HG02870 (cell line): Measurements from ENCODE around the gene KIF22.
"Not testable (repeated sequence)": the region's sequence is repeated elsewhere in the genome, so short reads cannot be mapped to it uniquely, and the experiment has no call there.

Experiments used
- ATAC-seq: cut with Tn5 transposase; IDR thresholded peaks from one replicate; pipeline ENCODE4 v1.9.1; 2021; ENCODE audit warnings: mild to moderate bottlenecking, moderate library complexity; ENCODE audit not compliant: unreplicated experiment

Gene KIF22

GRCh38 chr16:29765167-29766032, 25.2 kb upstream of the KIF22 start:
- ATAC-seq: no peak

GRCh38 chr16:29766571-29766970, 24.0 kb upstream of the KIF22 start:
- ATAC-seq: no peak

- ATAC-seq: no peak
These were observed 23.5 kb upstream of the KIF22 start for GRCh38 chr16:29767062-29767461.

- no peak for ATAC-seq
These were observed 21.0 kb upstream of the KIF22 start for GRCh38 chr16:29769507-29769906.

GRCh38 chr16:29770250-29770929, 20.2 kb upstream of the KIF22 start:
- ATAC-seq: no peak

- not testable (repeated sequence) for ATAC-seq
These were observed 18.2 kb upstream of the KIF22 start for GRCh38 chr16:29772330-29772729.

GRCh38 chr16:29774730-29775129, 15.8 kb upstream of the KIF22 start:
- no peak for ATAC-seq

- no peak for ATAC-seq
These were observed 14.7 kb upstream of the KIF22 start for GRCh38 chr16:29775742-29776408.

- ATAC-seq: no peak
These were observed 12.8 kb upstream of the KIF22 start, which contains the start of gene ZG16 for GRCh38 chr16:29777576-29778350. ZG16 (plus strand) TSS chr16:29778256; CDS start chr16:29779267, 1,011 bp downstream.

- no peak for ATAC-seq
These were observed 11.1 kb upstream of the KIF22 start for GRCh38 chr16:29779474-29779873.

- ATAC-seq: not testable (repeated sequence)
These were observed 7.2 kb upstream of the KIF22 start for GRCh38 chr16:29783094-29783953.

- no peak for ATAC-seq
These were observed 6.4 kb upstream of the KIF22 start for GRCh38 chr16:29784157-29784556.

GRCh38 chr16:29784901-29785500, 5.5 kb upstream of the KIF22 start:
- ATAC-seq: no peak

GRCh38 chr16:29787155-29787554, 3.4 kb upstream of the KIF22 start:
- not testable (repeated sequence) for ATAC-seq

GRCh38 chr16:29789775-29790182, 772 bp upstream of the KIF22 start:
- no peak for ATAC-seq

GRCh38 chr16:29790949-29791844, 646 bp downstream of the KIF22 start:
- no peak for ATAC-seq

- no peak for ATAC-seq
These were observed 1.6 kb downstream of the KIF22 start for GRCh38 chr16:29791845-29792807.
